Activated naive CD4-positive, alpha-beta T cell treated with anti-CD3 and anti-CD28 coated beads, Interleukin-2, amount 50 U/mL, for 24 hours (primary cell): ENCODE results near the gene GKN2.

ENCODE experiments used
- H3K27ac Mint-ChIP-seq: one replicate; pipeline ENCODE4 v1.8.0; 2021; ENCODE audit warnings: mild to moderate bottlenecking, mixed read lengths
- H3K27me3 Mint-ChIP-seq: one replicate; pipeline ENCODE4 v1.8.0; 2021; ENCODE audit warnings: mixed read lengths
- H3K36me3 Mint-ChIP-seq: one replicate; pipeline ENCODE4 v1.8.0; 2021; ENCODE audit warnings: mixed read lengths
- H3K4me1 Mint-ChIP-seq: one replicate; pipeline ENCODE4 v1.8.0; 2021; ENCODE audit warnings: mixed read lengths
- H3K4me3 Mint-ChIP-seq: one replicate; pipeline ENCODE4 v1.8.0; 2021; ENCODE audit warnings: mild to moderate bottlenecking, mixed read lengths
- H3K9me3 Mint-ChIP-seq: one replicate; pipeline ENCODE4 v1.8.0; 2021; ENCODE audit warnings: mixed read lengths

Gene GKN2, protein sequence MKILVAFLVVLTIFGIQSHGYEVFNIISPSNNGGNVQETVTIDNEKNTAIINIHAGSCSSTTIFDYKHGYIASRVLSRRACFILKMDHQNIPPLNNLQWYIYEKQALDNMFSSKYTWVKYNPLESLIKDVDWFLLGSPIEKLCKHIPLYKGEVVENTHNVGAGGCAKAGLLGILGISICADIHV

DNA sequence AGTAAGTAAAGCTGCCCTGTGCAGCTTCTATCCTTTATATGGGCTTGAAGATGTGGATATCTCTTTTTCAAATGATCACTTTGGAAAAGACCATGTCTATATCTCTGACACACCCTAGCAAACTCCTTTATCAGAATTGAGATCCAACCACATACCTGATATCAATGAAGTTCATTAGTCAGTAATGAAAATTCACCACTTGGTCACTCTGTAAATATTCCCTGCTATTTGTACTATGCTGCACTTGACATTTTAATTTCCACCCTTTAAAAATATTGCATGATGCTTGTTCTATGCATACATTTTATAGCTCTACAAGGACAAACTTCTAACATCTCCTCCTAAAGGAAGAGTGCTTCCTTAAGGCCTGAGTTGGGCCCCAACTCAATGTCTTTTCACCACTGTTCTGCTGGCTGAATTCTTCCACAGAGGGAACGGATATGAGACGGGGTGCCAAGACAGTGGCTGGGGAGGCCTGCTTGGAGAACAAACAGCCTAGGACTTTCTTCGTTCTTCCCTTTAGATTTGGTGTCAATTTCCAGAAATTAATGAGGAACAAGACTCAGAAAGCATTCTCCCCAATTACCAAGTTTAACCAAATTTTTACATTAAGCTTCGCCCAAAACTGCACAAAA is at the start of gene GKN2:
Gene GKN2, minus strand, starts transcription at position 7 of the 635 bp plus-strand sequence. CDS start 32 bp downstream, outside the sequence.
- no peak within 1 kb of the TSS for H3K27ac Mint-ChIP-seq
- H3K36me3 Mint-ChIP-seq, result no peaks in the 10 kb centered on the region
- peaks cover 2% of the 10 kb centered on the region for H3K27me3 Mint-ChIP-seq
- H3K9me3 Mint-ChIP-seq, result no peaks in the 10 kb centered on the region
- no peaks in the 10 kb centered on the region for H3K4me1 Mint-ChIP-seq
- no peak within 1 kb of the TSS for H3K4me3 Mint-ChIP-seq

DNA sequence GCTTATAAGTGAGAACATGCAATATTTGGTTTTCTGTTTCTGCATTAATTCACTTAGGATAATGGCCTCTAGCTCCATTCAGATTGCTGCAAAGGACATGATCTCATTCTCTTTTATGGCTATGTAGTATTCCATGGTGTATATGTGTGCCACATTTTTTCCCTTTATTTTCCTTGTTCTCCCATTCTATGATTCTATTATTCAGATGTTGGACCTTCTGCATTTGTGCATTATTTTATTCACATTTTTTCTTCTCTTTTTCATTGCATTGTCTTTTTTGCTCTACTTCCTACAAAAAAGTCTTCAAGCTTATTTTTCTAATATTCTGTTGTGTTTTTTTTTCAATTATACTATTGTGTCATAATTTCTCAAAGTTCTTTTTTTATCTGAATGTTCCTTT is 49.2 kb upstream of the GKN2 start:
- Mint-ChIP-seq H3K27ac (no peak overlapping the region), H3K9me3 (peaks cover 10% of the 10 kb centered on the region), H3K4me1 (no peaks in the 10 kb centered on the region), H3K36me3 (peaks cover 6% of the 10 kb centered on the region), H3K4me3 (no peak overlapping the region), H3K27me3 (peaks cover 37% of the 10 kb centered on the region)

- Mint-ChIP-seq H3K4me1 (no peaks in the 10 kb centered on the region), H3K27ac (no peak overlapping the region), H3K9me3 (peaks cover 9% of the 10 kb centered on the region), H3K27me3 (peaks cover 25% of the 10 kb centered on the region), H3K36me3 (peaks cover 6% of the 10 kb centered on the region), H3K4me3 (no peak overlapping the region)
Measured at GRCh38 chr2:68997401-68997800, 44.7 kb upstream of the GKN2 start.

DNA sequence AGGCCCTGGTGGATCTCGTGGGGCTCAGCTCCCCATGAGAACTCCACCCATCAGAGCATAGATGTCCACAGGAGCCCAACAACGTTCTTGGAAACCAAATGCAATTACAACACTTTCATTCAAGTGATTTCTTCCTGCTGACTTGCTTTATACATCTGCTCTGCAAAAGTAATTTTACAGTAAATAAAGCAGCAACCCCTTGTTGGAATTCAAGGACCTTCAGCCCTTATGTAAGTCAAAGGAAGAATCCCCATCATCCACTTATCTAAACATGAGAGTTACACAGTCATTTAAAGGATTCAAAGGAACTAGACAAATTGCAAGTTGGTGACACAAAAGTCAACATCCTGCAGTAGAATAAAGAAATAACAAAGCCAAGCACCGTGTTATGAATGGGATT is 43.2 kb upstream of the GKN2 start:
- no peaks in the 10 kb centered on the region for H3K9me3 Mint-ChIP-seq
- no peak overlapping the region for H3K4me3 Mint-ChIP-seq
- H3K4me1 Mint-ChIP-seq, result no peaks in the 10 kb centered on the region
- H3K27me3 Mint-ChIP-seq, result peaks cover 15% of the 10 kb centered on the region
- H3K27ac Mint-ChIP-seq, result no peak overlapping the region
- H3K36me3 Mint-ChIP-seq, result no peaks in the 10 kb centered on the region

GRCh38 chr2:68994864-68995263 is 42.2 kb upstream of the GKN2 start:
- Mint-ChIP-seq H3K36me3 (no peaks in the 10 kb centered on the region), H3K4me1 (no peaks in the 10 kb centered on the region), H3K27me3 (peaks cover 14% of the 10 kb centered on the region), H3K27ac (no peak overlapping the region), H3K4me3 (no peak overlapping the region), H3K9me3 (no peaks in the 10 kb centered on the region)

DNA sequence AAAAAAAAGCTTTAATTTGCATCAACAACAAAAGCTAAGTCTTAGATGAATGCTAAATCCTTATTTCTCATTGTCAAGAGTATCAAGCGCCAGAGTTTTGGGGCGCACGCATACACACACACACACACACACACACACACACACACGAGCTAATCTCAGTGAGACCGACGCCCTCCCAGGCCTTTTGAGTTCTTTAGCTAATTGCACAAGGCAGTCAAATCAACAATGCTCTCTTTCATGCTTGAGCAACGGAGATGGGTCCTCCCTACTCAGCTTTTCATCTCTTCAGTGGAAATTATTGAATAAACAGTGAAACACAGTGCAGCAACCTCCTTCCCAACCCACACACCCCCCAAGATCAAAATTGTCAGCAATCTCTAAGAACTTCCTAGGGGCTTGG is 41.0 kb upstream of the GKN2 start:
- no peaks in the 10 kb centered on the region for H3K36me3 Mint-ChIP-seq
- no peak overlapping the region for H3K27ac Mint-ChIP-seq
- H3K4me1 Mint-ChIP-seq, result no peaks in the 10 kb centered on the region
- no peaks in the 10 kb centered on the region for H3K9me3 Mint-ChIP-seq
- peaks cover 14% of the 10 kb centered on the region for H3K27me3 Mint-ChIP-seq
- no peak overlapping the region for H3K4me3 Mint-ChIP-seq

DNA sequence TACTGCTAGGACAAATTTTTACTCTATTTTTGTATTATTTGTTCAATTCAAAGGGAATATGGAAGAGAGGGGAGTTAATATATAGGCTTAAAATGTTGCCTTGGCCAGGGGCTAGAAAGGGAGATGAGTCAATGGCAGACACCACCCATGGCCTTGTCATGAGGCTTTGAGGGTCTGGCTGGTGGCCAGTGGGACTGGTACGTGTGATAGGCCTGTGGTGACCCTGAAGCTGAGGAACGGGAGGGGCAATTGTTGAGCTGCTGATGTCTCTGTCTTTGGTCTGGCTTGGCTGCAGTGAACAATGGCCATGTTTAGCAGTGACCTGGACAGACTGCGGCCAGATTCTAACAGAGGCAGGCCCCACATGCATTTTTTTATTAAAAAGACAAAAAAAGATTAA is 40.2 kb upstream of the GKN2 start:
- H3K27ac Mint-ChIP-seq, result no peak overlapping the region
- H3K36me3 Mint-ChIP-seq, result no peaks in the 10 kb centered on the region
- H3K4me1 Mint-ChIP-seq, result no peaks in the 10 kb centered on the region
- H3K4me3 Mint-ChIP-seq, result no peak overlapping the region
- no peaks in the 10 kb centered on the region for H3K9me3 Mint-ChIP-seq
- H3K27me3 Mint-ChIP-seq, result peaks cover 11% of the 10 kb centered on the region

- no peaks in the 10 kb centered on the region for H3K4me1 Mint-ChIP-seq
- peaks cover 11% of the 10 kb centered on the region for H3K27me3 Mint-ChIP-seq
- no peak overlapping the region for H3K27ac Mint-ChIP-seq
- H3K9me3 Mint-ChIP-seq, result no peaks in the 10 kb centered on the region
- no peak overlapping the region for H3K4me3 Mint-ChIP-seq
- no peaks in the 10 kb centered on the region for H3K36me3 Mint-ChIP-seq
Measured at GRCh38 chr2:68992341-68992740, 39.6 kb upstream of the GKN2 start.

GRCh38 chr2:68989035-68989434 is 36.3 kb upstream of the GKN2 start:
- H3K4me3 Mint-ChIP-seq, result no peak overlapping the region
- no peaks in the 10 kb centered on the region for H3K36me3 Mint-ChIP-seq
- H3K27me3 Mint-ChIP-seq, result peaks cover 7% of the 10 kb centered on the region

DNA sequence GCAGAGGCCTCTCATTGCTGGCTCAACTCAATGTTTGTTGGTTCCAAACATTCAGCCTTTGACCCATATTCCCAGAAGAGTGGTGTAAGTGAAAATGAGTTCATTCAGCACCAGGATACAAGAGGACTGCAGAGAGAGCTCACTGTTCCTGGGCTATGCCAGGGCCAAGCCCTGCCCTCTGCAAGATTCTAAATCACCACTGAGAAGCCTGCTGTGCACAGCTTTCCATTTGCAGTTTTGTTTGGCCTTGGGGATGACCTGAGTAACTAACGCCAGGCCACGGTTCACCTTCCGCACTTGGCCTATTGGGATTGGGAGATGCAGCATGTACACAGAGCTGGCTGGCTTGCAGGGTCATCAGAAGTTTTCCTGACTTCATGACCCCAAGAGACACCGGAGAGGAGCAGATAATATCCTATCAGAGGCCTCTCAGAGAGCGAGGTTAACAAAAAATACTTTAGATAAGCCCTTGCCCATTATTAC is 34.4 kb upstream of the GKN2 start:
- Mint-ChIP-seq H3K27me3 (peaks cover 7% of the 10 kb centered on the region), H3K4me3 (no peak overlapping the region), H3K36me3 (no peaks in the 10 kb centered on the region), H3K4me1 (no peaks in the 10 kb centered on the region), H3K27ac (no peak overlapping the region), H3K9me3 (no peaks in the 10 kb centered on the region)

More at GRCh38 chr2:68989035-68989434, 36.3 kb upstream of the GKN2 start:
- H3K9me3 Mint-ChIP-seq, result no peaks in the 10 kb centered on the region
- H3K4me1 Mint-ChIP-seq, result no peaks in the 10 kb centered on the region
- no peak overlapping the region for H3K27ac Mint-ChIP-seq

DNA sequence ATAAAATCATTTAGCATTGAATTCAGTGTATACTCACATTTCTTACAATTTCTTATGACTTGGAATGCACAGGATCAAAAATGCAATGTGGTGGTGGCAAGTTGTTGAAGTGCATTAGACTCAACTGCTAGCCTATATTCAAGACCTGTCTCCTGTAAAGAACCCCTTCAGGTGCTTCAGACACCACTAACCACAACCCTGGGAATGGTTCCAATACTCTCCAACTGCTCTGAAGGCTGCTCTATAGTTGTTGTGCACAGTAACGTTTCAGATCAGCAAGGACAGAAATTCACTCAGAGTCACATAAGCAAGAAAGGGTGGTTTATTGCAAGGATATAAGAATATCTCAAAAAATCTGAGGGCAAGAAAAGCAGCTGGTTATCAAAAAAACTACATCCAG is 28.3 kb upstream of the GKN2 start:
- Mint-ChIP-seq H3K27me3 (peaks cover 27% of the 10 kb centered on the region), H3K27ac (no peak overlapping the region), H3K9me3 (no peaks in the 10 kb centered on the region), H3K4me3 (no peak overlapping the region), H3K36me3 (peaks cover 1% of the 10 kb centered on the region), H3K4me1 (no peaks in the 10 kb centered on the region)

DNA sequence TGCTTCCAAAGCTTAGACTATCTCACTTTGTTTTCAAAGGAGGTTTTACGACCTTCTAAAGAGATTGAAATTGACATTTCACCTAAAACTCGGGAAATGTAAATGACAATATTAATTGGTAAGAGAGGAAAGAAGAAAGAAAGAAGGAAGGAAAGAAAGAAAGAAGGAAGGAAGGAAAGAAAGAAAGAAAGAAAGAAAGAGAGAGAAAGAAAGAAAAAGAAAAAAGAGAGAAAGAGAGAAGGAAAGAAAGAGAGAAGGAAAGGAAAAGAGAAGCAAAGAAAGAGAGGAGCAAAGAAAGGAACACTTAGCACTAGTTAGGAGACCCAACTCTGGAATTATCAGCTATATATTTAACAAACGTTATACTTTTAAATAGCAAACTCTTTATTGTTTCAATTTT is 25.4 kb upstream of the GKN2 start:
- H3K4me3 Mint-ChIP-seq, result no peak overlapping the region
- H3K27me3 Mint-ChIP-seq, result peaks cover 31% of the 10 kb centered on the region
- no peaks in the 10 kb centered on the region for H3K9me3 Mint-ChIP-seq
- H3K27ac Mint-ChIP-seq, result no peak overlapping the region
- peaks cover 1% of the 10 kb centered on the region for H3K36me3 Mint-ChIP-seq
- H3K4me1 Mint-ChIP-seq, result no peaks in the 10 kb centered on the region

DNA sequence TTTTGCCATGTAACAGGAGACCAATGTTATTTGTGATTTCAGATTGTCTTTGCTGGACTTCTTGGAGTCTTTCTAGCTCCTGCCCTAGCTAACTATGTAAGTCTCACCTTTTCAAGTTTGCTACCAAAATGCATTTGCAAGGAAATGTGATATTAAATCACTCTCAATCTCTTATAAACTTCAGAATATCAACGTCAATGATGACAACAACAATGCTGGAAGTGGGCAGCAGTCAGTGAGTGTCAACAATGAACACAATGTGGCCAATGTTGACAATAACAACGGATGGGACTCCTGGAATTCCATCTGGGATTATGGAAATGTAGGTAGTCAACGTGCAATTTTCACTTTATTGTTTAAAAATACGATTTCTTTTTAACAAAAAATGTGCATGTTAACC is 24.8 kb upstream of the GKN2 start:
- peaks cover 1% of the 10 kb centered on the region for H3K36me3 Mint-ChIP-seq
- no peak overlapping the region for H3K4me3 Mint-ChIP-seq
- H3K4me1 Mint-ChIP-seq, result no peaks in the 10 kb centered on the region
- no peaks in the 10 kb centered on the region for H3K9me3 Mint-ChIP-seq
- no peak overlapping the region for H3K27ac Mint-ChIP-seq
- H3K27me3 Mint-ChIP-seq, result peaks cover 31% of the 10 kb centered on the region

DNA sequence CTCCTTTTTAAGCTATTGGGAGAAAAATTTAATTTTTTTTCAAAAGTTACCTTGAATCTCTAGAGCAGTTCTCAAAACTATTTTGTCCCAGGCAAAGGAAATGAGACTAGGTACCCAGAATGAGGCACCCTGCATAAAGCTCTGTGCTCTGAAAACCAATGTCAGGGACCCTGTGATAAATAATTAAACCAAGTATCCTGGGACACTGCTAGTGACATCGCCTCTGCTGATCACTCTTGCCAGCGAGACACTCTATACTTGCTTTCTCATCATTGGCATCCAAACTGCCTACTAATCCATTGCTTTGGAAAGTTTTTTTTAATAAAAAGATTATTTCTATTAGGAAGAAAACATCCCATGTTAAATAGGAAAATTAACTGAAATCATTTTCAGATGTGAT is 23.2 kb upstream of the GKN2 start:
- H3K27ac Mint-ChIP-seq, result no peak overlapping the region
- H3K27me3 Mint-ChIP-seq, result peaks cover 23% of the 10 kb centered on the region
- no peak overlapping the region for H3K4me3 Mint-ChIP-seq
- H3K9me3 Mint-ChIP-seq, result no peaks in the 10 kb centered on the region
- H3K4me1 Mint-ChIP-seq, result no peaks in the 10 kb centered on the region
- H3K36me3 Mint-ChIP-seq, result peaks cover 1% of the 10 kb centered on the region

DNA sequence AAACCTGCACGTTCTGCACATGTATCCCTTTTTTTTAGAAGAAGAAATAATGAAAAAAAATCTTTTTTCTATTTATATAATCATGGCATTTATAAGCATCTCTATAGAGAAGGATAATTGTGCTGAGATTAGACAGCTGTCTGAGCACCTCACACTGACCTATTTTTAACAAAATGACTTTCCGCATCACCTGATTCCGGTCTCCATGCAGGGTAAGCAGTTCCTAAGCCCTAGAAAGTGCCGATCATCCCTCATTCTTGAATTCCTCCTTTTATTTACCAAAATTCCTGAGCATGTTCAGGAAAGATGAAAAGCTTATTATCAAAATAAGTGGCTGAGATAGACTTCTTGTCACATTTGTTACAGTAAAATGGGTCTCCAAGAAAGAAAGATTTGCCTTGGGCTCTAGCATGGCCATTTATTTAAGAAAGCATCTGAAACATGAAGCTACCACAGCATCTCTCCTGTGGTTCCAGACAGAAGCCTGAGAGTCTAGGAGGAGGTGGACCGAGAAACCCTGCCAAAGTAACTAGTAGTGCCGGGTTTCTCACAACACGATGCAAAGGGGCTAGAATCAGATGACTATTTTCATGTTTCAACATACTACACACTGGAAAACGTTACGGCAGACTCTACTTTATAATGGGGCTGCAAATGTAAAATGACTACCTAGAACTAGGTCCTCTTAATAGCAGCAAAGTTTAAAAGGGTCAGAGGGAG is 22.4 kb upstream of the GKN2 start:
- peaks cover 21% of the 10 kb centered on the region for H3K27me3 Mint-ChIP-seq
- H3K4me1 Mint-ChIP-seq, result no peaks in the 10 kb centered on the region
- no peak overlapping the region for H3K27ac Mint-ChIP-seq
- peaks cover 1% of the 10 kb centered on the region for H3K36me3 Mint-ChIP-seq
- H3K9me3 Mint-ChIP-seq, result no peaks in the 10 kb centered on the region
- no peak overlapping the region for H3K4me3 Mint-ChIP-seq

DNA sequence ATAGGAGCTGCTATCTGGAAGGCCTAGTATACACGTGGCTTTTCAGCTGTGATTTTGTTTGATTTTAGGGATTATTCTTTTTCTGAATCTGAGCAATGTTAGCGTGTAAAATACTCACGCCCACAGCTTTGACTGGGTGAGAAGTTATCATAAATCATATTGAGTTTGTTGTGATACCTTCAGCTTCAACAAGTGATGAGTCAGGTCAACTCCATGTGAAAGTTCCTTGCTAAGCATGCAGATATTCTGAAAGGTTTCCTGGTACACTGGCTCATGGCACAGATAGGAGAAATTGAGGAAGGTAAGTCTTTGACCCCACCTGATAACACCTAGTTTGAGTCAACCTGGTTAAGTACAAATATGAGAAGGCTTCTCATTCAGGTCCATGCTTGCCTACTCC is 21.6 kb upstream of the GKN2 start, which contains the start of gene GKN1:
Gene GKN1, plus strand, starts transcription at position 386 of the 400 bp plus-strand sequence. CDS start 42 bp downstream, outside the sequence.
- no peaks in the 10 kb centered on the region for H3K9me3 Mint-ChIP-seq
- H3K4me1 Mint-ChIP-seq, result no peaks in the 10 kb centered on the region
- H3K36me3 Mint-ChIP-seq, result peaks cover under 1% of the 10 kb centered on the region
- peaks cover 19% of the 10 kb centered on the region for H3K27me3 Mint-ChIP-seq
- no peak within 1 kb of the TSS for H3K27ac Mint-ChIP-seq
- H3K4me3 Mint-ChIP-seq, result no peak within 1 kb of the TSS
